ENCODE data around the gene TANK. TPM values are rescaled to one million over a fixed set of nuclear protein-coding genes. Genes with fewer than 3 reads are reported as not detected.

The TANK gene
- total RNA-seq, 1 donor from 2014 or later, result 150 TPM

DNA sequence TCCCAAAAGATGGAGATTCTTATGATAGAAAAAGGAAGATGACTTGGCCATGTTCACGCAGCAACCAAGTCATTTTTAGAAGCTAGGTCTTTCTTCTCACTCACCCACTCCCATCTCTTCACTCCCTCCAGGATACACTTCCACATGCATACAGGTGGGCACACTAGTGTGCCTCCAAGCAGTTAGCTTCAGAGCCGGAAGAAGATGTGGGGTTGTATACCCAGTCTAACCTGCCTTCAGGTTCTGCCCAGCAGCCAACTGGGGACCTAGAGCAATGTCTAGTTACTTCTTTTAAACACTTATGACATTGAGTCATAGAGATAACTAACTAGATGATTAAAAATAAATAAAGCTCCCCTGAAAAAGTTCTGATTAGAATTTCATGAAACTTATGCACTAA, 21.8 kb upstream of the TANK start:
- no peaks in the 10 kb centered on the region for H3K9me3 Mint-ChIP-seq
- DNase-seq (no peak), ATAC-seq (ENCODE audit: low read depth) (peak; percentile 25)
- TF ChIP-seq, protein P1, sequence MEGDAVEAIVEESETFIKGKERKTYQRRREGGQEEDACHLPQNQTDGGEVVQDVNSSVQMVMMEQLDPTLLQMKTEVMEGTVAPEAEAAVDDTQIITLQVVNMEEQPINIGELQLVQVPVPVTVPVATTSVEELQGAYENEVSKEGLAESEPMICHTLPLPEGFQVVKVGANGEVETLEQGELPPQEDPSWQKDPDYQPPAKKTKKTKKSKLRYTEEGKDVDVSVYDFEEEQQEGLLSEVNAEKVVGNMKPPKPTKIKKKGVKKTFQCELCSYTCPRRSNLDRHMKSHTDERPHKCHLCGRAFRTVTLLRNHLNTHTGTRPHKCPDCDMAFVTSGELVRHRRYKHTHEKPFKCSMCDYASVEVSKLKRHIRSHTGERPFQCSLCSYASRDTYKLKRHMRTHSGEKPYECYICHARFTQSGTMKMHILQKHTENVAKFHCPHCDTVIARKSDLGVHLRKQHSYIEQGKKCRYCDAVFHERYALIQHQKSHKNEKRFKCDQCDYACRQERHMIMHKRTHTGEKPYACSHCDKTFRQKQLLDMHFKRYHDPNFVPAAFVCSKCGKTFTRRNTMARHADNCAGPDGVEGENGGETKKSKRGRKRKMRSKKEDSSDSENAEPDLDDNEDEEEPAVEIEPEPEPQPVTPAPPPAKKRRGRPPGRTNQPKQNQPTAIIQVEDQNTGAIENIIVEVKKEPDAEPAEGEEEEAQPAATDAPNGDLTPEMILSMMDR (IDR thresholded peaks at IDR 0.05), result no peak
- POLR2A ChIA-PET, result interaction anchor here (0.8 to 1.4 kb wide), 10 partner anchors 14 to 731 kb away, joined by 3 to 9 read pairs (median 3); partner anchors contain the start of genes PSMD14 and TANK
- H3K4me1 Mint-ChIP-seq, result peaks cover 66% of the 10 kb centered on the region
- CTCF ChIA-PET, result interaction anchor here (1.2 kb wide), 1 partner anchor 75 kb away, joined by 3 read pairs; no protein-coding TSS in a partner anchor
- peak overlapping the region; percentile 99 for H3K27ac Mint-ChIP-seq
- peak overlapping the region; percentile 96 for H3K4me3 Mint-ChIP-seq
- peaks cover 44% of the 10 kb centered on the region for H3K36me3 Mint-ChIP-seq (ENCODE audit: low read depth)
- intact Hi-C loops (cut with micrococcal nuclease), result loop anchor here (5.0 to 10.0 kb wide), 3 partner anchors 34 to 1234 kb away; partner anchors contain the start of gene LY75
- no peaks in the 10 kb centered on the region for H3K27me3 Mint-ChIP-seq

DNA sequence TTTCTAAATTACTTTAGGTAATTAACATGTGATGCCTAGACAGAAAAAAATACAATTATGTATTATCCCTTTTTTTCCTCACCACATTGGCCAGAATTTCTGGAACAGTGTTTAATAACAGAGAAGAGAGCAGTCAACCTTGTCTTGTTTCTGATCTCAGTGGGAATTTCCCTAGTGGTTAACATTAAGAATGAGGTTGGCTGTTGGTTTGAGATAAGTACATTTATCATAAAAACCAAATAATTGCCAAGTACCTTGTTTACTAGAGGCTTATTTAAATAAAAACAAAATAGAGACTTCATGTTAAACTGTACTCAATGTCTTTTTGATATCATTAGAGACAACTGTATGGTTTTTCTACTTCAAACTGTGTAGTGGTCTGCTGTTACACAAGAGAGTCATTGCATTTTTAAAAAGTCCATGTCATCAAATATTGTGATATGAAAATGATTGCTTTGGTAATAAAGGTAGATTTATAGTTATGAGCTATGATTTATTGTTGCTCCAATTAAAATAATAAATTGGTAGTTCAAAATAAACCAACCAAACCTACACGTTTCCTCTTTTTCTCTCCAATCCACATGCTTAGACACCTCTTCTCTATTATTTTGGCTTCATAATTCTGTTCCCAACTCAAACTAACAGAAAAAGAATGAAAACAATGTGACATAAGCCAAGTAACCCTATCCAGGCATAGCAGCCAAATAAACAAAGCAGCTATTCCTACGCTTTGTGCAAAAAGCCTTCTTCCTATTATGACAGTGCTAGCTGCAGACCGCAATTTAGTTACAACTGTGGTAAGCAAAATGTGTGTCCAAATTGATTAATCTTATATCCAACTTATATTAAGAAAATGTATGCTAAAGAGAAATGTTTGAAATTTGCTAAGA, 20.9 kb upstream of the TANK start:
- H3K4me3 Mint-ChIP-seq, result peak overlapping the region; percentile 96
- intact Hi-C loops (cut with micrococcal nuclease), result loop anchor here (1.0 to 10.0 kb wide), 5 partner anchors 9 to 1235 kb away; partner anchors contain the start of genes LY75 and TANK

DNA sequence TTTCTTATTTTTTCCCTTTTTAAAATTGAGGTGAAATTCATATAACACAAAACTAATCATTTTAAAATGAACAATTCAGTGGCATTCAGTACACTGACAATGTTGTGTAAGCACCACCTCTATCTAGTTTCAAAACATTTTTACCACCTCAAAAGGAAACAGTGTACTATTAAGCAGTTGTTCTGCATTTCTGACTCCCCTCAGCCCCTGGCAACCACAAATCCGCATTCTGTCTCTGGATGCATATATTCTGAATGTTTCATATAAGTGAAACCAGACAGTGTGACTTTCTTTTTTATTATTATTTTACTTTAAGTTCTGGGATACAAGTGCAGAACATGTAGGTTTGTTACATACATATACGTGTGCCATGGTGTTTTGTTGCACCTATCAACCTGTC, 19.2 kb upstream of the TANK start:
- CTCF ChIA-PET, result no interaction called here
- ATAC-seq (ENCODE audit: low read depth) (no peak), DNase-seq (no peak)
- intact Hi-C loops (cut with micrococcal nuclease), result no loop called here
- Mint-ChIP-seq H3K4me1 (peaks cover 76% of the 10 kb centered on the region), H3K9me3 (no peaks in the 10 kb centered on the region), H3K36me3 (ENCODE audit: low read depth) (peaks cover 65% of the 10 kb centered on the region), H3K4me3 (peak overlapping the region; percentile 50), H3K27me3 (no peaks in the 10 kb centered on the region), H3K27ac (peak overlapping the region; percentile 6)
- POLR2A ChIA-PET, result interaction anchor here (0.6 to 2.0 kb wide), 2 partner anchors 30 to 59 kb away, joined by 3 to 6 read pairs; no protein-coding TSS in a partner anchor
- TF ChIP-seq, protein P1 (IDR thresholded peaks at IDR 0.05), result no peak

More for the DNA sequence above, 20.9 kb upstream of the TANK start:
- Mint-ChIP-seq H3K4me1 (peaks cover 73% of the 10 kb centered on the region), H3K27ac (peak overlapping the region; percentile 99), H3K9me3 (no peaks in the 10 kb centered on the region), H3K36me3 (ENCODE audit: low read depth) (peaks cover 52% of the 10 kb centered on the region), H3K27me3 (no peaks in the 10 kb centered on the region)
- ATAC-seq (ENCODE audit: low read depth), result peak; percentile 31
- ChIA-PET CTCF (interaction anchor here (1.6 kb wide), 1 partner anchor 76 kb away, joined by 6 read pairs; no protein-coding TSS in a partner anchor), POLR2A (interaction anchor here (0.6 to 2.0 kb wide), 6 partner anchors 19 to 32 kb away, joined by 3 to 6 read pairs (median 3); partner anchors contain the start of gene TANK)
- TF ChIP-seq, protein P1 (IDR thresholded peaks at IDR 0.05), result no peak
- no peak for DNase-seq

DNA sequence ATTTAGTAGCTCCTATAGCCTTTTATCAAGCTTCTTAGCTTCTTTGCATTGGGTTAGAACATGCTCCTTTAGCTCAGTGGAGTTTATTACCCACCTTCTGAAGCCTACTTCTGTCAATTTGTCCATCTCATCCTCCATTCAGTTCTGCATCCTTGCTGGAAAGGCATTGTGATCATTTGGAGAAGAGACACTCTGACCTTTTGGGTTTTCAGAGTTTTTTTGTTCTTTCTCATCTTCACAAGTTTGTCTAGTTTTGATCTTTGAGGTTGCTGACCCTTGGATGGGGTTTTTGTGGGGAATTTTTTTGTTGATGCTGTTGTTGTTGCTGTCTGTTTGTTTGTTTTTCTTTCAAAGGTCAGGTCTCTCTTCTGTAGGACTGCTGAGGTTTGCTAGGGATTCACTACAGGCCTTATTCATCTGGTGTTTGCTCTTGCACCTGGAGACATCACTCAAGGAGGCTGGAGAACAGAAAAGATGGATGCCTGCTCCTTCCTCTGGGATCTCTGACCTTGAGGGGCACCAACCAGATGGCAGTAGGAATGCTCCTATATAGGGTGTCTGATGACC, 13.9 kb upstream of the TANK start:
- H3K36me3 Mint-ChIP-seq (ENCODE audit: low read depth), result peaks cover 90% of the 10 kb centered on the region
- peak overlapping the region; percentile 17 for H3K4me3 Mint-ChIP-seq
- peaks cover 26% of the 10 kb centered on the region for H3K9me3 Mint-ChIP-seq
- ChIA-PET POLR2A (no interaction called here), CTCF (no interaction called here)
- DNase-seq (no peak), ATAC-seq (ENCODE audit: low read depth) (no peak)
- intact Hi-C loops (cut with micrococcal nuclease), result no loop called here
- peak overlapping the region; percentile 47 for H3K27ac Mint-ChIP-seq
- peaks cover 91% of the 10 kb centered on the region for H3K4me1 Mint-ChIP-seq
- TF ChIP-seq, protein P1 (IDR thresholded peaks at IDR 0.05), result no peak
- H3K27me3 Mint-ChIP-seq, result no peaks in the 10 kb centered on the region

DNA sequence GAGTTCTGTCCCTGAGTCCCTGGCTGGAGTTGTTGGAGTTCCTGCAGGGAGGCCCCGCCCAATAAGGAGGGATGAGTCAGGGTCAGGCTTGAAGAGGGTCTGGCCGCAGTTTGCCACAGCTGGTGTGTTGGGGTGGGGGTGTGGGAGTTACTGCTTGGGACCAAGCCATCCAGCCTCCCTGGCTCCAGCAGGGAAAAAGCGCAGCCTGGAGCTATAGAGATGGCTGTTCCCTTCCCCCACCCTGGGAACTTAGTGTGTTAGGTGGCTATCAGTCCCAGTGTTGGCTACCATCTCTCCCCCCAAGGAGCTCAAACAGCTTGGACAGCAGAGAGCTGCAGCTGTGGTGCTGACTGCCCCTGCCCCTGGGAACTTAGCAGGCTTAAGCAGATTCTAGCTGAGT, 13.2 kb upstream of the TANK start:
- Mint-ChIP-seq H3K27ac (no peak overlapping the region), H3K36me3 (ENCODE audit: low read depth) (peaks cover 90% of the 10 kb centered on the region), H3K27me3 (no peaks in the 10 kb centered on the region), H3K4me1 (peaks cover 84% of the 10 kb centered on the region), H3K4me3 (no peak overlapping the region), H3K9me3 (peaks cover 32% of the 10 kb centered on the region)
- ChIA-PET POLR2A (no interaction called here), CTCF (no interaction called here)
- no peak for ATAC-seq (ENCODE audit: low read depth)
- DNase-seq, result no peak
- intact Hi-C loops (cut with micrococcal nuclease), result no loop called here
- TF ChIP-seq, protein P1 (IDR thresholded peaks at IDR 0.05), result no peak

Data from activated B cell treated with CpG ODN at 0.5 μM for 24 hours (primary cell).